GM12878 (cell line): Measurements from ENCODE around the gene SMAD2. TPM values are rescaled to one million over a fixed set of nuclear protein-coding genes. Genes with fewer than 3 reads are reported as not detected.

Experiments used
- ATAC-seq: fragments of 200-7000 bp; cut with Tn5 transposase; 3 replicates; pipeline ENCODE4 v1.9.1; 2020; ENCODE audit warnings: mild to moderate bottlenecking, moderate library complexity
- BruUV-seq: library from RNA; stranded (reverse); fragments of 400-500 nt; replicated peaks from 2 replicates; lab custom pipeline; 2021; lab: Mats Ljungman, UMichigan
- CTCF ChIA-PET: fragments of 300-600 bp; sonication (Branson Sonifier 250); formaldehyde crosslinking; extraction: SDS; loops from one replicate; lab custom pipeline; 2021; ENCODE audit warnings: inconsistent platforms; lab: Yijun Ruan, JAX
- POLR2A ChIA-PET: fragments of 350-600 bp; formaldehyde crosslinking; extraction: SDS; loops from one replicate; lab custom pipeline; 2021; ENCODE audit warnings: inconsistent platforms; lab: Charles Lee
- RAD21 ChIA-PET: fragments of 300-600 bp; sonication (Branson Sonifier 250); formaldehyde crosslinking; loops from one replicate; lab custom pipeline; 2023; ENCODE audit warnings: antibody characterized with exemption; ENCODE audit not compliant: unreplicated experiment; lab: Charles Lee
- SMC1A ChIA-PET: fragments of 300-600 bp; sonication (Branson Sonifier 250); formaldehyde crosslinking; loops from one replicate; lab custom pipeline; 2023; ENCODE audit not compliant: unreplicated experiment, uncharacterized antibody; lab: Charles Lee
- DNase-seq: peaks from one replicate; pipeline ENCODE4 v3.0.0-alpha.2; 2011; ENCODE audit warnings: low read depth, low spot score
- FAIRE-seq: peaks from 3 replicates; lab custom pipeline; 2011; peaks lifted over from hg19 to GRCh38; lab: Jason Lieb, UNC
- H2AFZ ChIP-seq: 2 replicates; pipeline ENCODE4 v1.6.0; 2011; ENCODE audit warnings: low read depth, low read length, control low read depth; ENCODE audit not compliant: control insufficient read depth
- H3K27ac ChIP-seq: 2 replicates; pipeline ENCODE4 v1.5.1; 2011; ENCODE audit warnings: control low read depth; ENCODE audit not compliant: control insufficient read depth, insufficient read depth
- H3K27me3 ChIP-seq, 2 experiments: replicated peaks in 1 of 2; 2 replicates each; pipeline versions ENCODE4 v1.6.0 to v1.6.1; 2011; ENCODE audit warnings: low read length in 1 of 2; ENCODE audit not compliant: control insufficient read depth in 2 of 2, insufficient read depth in 2 of 2
- H3K36me3 ChIP-seq, 2 experiments: 2 replicates each; pipeline ENCODE4 v1.5.1; 2011; ENCODE audit warnings: low read length in 1 of 2; ENCODE audit not compliant: control insufficient read depth in 2 of 2, insufficient read depth in 2 of 2
- H3K4me1 ChIP-seq: 2 replicates; pipeline ENCODE4 v1.6.1; 2011; ENCODE audit warnings: mild to moderate bottlenecking, low read length, moderate library complexity, mixed read lengths; ENCODE audit not compliant: control insufficient read depth, insufficient read depth
- H3K4me2 ChIP-seq: 2 replicates; pipeline ENCODE4 v1.6.0; 2011; ENCODE audit warnings: control low read depth; ENCODE audit not compliant: control insufficient read depth, insufficient read depth
- H3K4me3 ChIP-seq: fragments of 200-600 bp; sonication (generic); 2 replicates; pipeline ENCODE4 v1.5.1; 2016
- H3K79me2 ChIP-seq: 2 replicates; pipeline ENCODE4 v1.6.0; 2011; ENCODE audit warnings: low read length; ENCODE audit not compliant: control insufficient read depth, insufficient read depth
- H3K9ac ChIP-seq: 2 replicates; pipeline ENCODE4 v1.8.0; 2011; ENCODE audit warnings: low read length, control low read depth, mixed read lengths; ENCODE audit not compliant: control insufficient read depth, insufficient read depth
- H3K9me3 ChIP-seq: replicated peaks from 3 replicates; pipeline ENCODE4 v1.5.1; 2011; ENCODE audit warnings: mild to moderate bottlenecking, low read length; ENCODE audit not compliant: control insufficient read depth, insufficient read depth
- H4K20me1 ChIP-seq: 2 replicates; pipeline ENCODE4 v1.6.0; 2011; ENCODE audit not compliant: control insufficient read depth, insufficient read depth
- E2F4 ChIP-seq: IDR thresholded peaks from 2 replicates; pipeline ENCODE4 v1.6.1; 2012; ENCODE audit warnings: low read depth, low read length, improper control_type of control experiment
- MEF2B ChIP-seq: fragments of 450-650 bp; IDR thresholded peaks from 2 replicates; pipeline ENCODE4 v1.6.1; 2018; ENCODE audit warnings: mild to moderate bottlenecking, moderate library complexity; ENCODE audit not compliant: partially characterized antibody, poor library complexity, severe bottlenecking
- POLR2A ChIP-seq: IDR thresholded peaks from 2 replicates; pipeline ENCODE4 v1.6.1; 2011; ENCODE audit warnings: low read depth, mild to moderate bottlenecking, low read length
- RAD51 ChIP-seq: fragments of 450-650 bp; IDR thresholded peaks from 2 replicates; pipeline ENCODE4 v1.6.1; 2016; ENCODE audit warnings: moderate library complexity, mild to moderate bottlenecking, inconsistent platforms
- SPI1 ChIP-seq: IDR thresholded peaks from 2 replicates; pipeline ENCODE4 v1.6.1; 2011; ENCODE audit warnings: low read depth, mild to moderate bottlenecking, low read length, moderate library complexity, borderline replicate concordance; ENCODE audit not compliant: insufficient read depth
- STAT3 ChIP-seq: IDR thresholded peaks from 2 replicates; pipeline ENCODE4 v1.6.1; 2011; ENCODE audit warnings: low read depth, low read length, improper control_type of control experiment
- WGBS: methylation state at CpG from one replicate; pipeline ENCODE4 v1.1.6; 2016; ENCODE audit warnings: low lambda C conversion rate; ENCODE audit not compliant: insufficient replicate concordance, insufficient coverage; ENCODE audit errors: missing lambda C conversion rate; 5-methylcytosine and 5-hydroxymethylcytosine counted together
- in situ Hi-C: fragments of 300-500 bp; cut with MboI; formaldehyde crosslinking; loops from 9 replicates; pipeline ENCODE4 v1.14.3; 2018; ENCODE audit warnings: mixed read lengths
- intact Hi-C: fragments of 100-400 bp; cut with micrococcal nuclease; formaldehyde crosslinking; loops from one replicate; pipeline ENCODE4 v1.14.2; 2022; ENCODE audit not compliant: unreplicated experiment
- polyA plus RNA-seq, 11 experiments: library from polyadenylated mRNA; depleted of rRNA in 4 of 11; unstranded in 6 of 11; stranded (reverse) in 5 of 11; fragments of >200 nt; fragmentation: Nextera tagmentation in 4 of 11; fragmentation: Illumina TruSeq in 1 of 11; extraction: Ambion mirVana in 4 of 11; extraction: Trizol in 1 of 11; gene quantifications; 1 replicate in 1 of 11; 2 replicates in 10 of 11; pipeline versions ENCODE4 v1.2.1 to v1.2.3, GENCODE V29; 2011 to 2016; ENCODE audit warnings: inconsistent platforms in 2 of 11, missing spikeins in 2 of 11, low read depth in 1 of 11
- total RNA-seq, 4 experiments: library from RNA; depleted of rRNA in 3 of 4; stranded (reverse); fragments of >200 nt in 3 of 4; fragmentation: Illumina TruSeq in 1 of 4; extraction: Trizol in 1 of 4; gene quantifications; 2 replicates each; pipeline versions ENCODE4 v1.2.1 to v1.2.3, GENCODE V29; 2013 to 2021

Gene SMAD2
- total and polyA plus RNA-seq, 10 of the 15 experiments (the other 5 are each of a cell fraction or from before 2014, with no cell fraction given) = 28.8 to 111 (median 65.8) TPM

DNA sequence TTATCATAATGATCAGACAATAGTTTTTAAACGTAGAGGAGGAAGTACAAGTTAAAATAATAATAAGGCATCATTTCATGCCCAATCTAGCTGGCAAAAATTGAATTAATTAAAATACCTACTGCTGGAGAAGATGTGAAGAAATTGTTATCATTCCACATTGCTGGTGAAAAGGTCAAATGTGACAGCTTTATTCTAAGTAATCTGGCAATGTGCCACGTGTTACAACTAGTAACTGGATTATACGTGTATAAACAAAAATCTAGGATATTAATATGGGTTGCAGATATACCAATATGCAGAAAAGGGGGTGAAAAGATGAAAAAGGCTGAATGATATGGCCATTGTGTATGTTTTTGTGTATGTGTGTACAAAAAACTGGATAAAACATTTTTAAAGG, 32.4 kb downstream of the SMAD2 start:
- CTCF ChIA-PET = interaction anchor here (0.7 kb wide), 1 partner anchor 29 kb away, joined by 3 read pairs; no protein-coding TSS in a partner anchor
- peaks cover 13% of the 10 kb centered on the region; the same call in 1 of the 2 replicates for H3K4me1 ChIP-seq
- H3K27me3 ChIP-seq = no peaks in the 10 kb centered on the region
- no peaks in the 10 kb centered on the region; the same call in 1 of the 3 replicates for H3K9me3 ChIP-seq
- POLR2A ChIA-PET = interaction anchor here (1.3 kb wide), 1 partner anchor 10 kb away, joined by 3 read pairs; no protein-coding TSS in a partner anchor
- no peak overlapping the region for H3K27ac ChIP-seq
- peaks cover 0 to 3% of the 10 kb centered on the region in 2 experiments; a peak in 3 of 4 replicates for H3K36me3 ChIP-seq
- FAIRE-seq (no peak), DNase-seq (no peak), ATAC-seq (no peak)
- 100% methylated on average over 3 of the region's 3 CpGs for WGBS
- no peak overlapping the region for H3K4me3 ChIP-seq
- TF ChIP-seq POLR2A (no peak), MEF2B (no peak), E2F4 (no peak), SPI1 (no peak), STAT3 (no peak), RAD51 (no peak)
- in situ Hi-C loops = no loop called here
- no peak overlapping the region for H2AFZ ChIP-seq
- no peaks in the 10 kb centered on the region; the same call in 1 of the 2 replicates for H4K20me1 ChIP-seq
- no peak overlapping the region for H3K4me2 ChIP-seq
- no peak overlapping the region for H3K9ac ChIP-seq
- SMC1A ChIA-PET = interaction anchor here (0.6 to 1.3 kb wide), 2 partner anchors 10 to 73 kb away, joined by 3 to 4 read pairs; no protein-coding TSS in a partner anchor
- BruUV-seq = no TSS peak
- RAD21 ChIA-PET = no interaction called here
- H3K79me2 ChIP-seq = peaks cover 62% of the 10 kb centered on the region
- intact Hi-C loops = loop anchor here (1.0 kb wide), 1 partner anchor 15 kb away; no protein-coding TSS in a partner anchor
